ENCODE data around the gene ARHGAP31.

DNA sequence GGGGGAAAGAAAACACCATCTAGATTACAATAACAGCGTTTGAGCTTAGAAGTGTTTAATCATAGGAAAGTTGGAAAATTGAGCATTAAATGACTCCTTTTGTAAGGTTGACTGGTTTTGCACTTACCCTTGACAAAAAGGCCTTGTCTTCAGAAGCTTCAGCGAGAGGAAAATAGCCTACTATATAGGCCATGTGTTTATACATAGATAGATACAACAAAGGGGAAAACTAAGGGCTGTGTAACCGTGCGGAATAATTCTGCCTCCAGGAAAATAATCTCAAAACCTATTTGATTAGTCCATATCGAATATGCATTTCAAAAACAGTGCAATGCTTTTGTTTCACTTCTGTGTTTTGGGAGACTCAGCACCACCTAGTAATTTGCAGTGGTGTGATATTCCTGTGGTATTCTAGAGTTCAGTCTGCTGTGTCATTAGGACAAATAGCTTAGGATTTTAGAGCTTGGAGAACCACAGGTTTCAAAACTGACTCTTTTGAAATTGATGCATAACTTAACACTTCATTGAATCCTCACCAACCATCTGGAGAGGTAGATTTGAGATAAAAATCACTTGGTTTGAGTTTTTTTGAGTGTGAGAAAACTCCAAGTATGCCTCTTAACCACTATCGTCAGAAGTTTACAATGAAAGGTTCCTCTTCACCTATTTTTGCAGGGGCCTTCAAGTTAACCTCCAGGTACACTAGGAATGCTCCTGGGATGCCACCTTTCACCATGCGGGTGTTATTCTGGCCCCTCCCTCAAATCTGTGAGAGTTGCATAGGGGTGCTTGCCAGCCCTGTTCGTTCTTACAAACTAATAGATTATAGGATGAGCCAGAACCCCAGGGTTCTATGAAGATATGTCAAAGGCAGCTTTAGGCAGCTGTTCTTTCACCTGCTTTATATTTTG, 1.9 kb downstream of the ARHGAP31 start:
- TF ChIP-seq POLR2A (IDR thresholded peaks at IDR 0.05) = no peak
- TF ChIP-seq, protein P1, sequence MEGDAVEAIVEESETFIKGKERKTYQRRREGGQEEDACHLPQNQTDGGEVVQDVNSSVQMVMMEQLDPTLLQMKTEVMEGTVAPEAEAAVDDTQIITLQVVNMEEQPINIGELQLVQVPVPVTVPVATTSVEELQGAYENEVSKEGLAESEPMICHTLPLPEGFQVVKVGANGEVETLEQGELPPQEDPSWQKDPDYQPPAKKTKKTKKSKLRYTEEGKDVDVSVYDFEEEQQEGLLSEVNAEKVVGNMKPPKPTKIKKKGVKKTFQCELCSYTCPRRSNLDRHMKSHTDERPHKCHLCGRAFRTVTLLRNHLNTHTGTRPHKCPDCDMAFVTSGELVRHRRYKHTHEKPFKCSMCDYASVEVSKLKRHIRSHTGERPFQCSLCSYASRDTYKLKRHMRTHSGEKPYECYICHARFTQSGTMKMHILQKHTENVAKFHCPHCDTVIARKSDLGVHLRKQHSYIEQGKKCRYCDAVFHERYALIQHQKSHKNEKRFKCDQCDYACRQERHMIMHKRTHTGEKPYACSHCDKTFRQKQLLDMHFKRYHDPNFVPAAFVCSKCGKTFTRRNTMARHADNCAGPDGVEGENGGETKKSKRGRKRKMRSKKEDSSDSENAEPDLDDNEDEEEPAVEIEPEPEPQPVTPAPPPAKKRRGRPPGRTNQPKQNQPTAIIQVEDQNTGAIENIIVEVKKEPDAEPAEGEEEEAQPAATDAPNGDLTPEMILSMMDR (IDR thresholded peaks at IDR 0.05) = no peak
- no peak for TF ChIP-seq EP300 (IDR thresholded peaks at IDR 0.05)
- no peak for TF ChIP-seq POLR2AphosphoS5 (IDR thresholded peaks at IDR 0.05)
